Heart right ventricle (tissue), 16 donors: Measurements from ENCODE around the gene TGFBRAP1. TPM values are rescaled to one million over a fixed set of nuclear protein-coding genes. Genes with fewer than 3 reads are reported as not detected.

Experiments
- ATAC-seq, 8 donors: fragments of 200-7000 bp; cut with Tn5 transposase; one replicate each; pipeline ENCODE4 v1.9.1; 2020; ENCODE audit warnings: mild to moderate bottlenecking in 8 of 8, moderate library complexity in 8 of 8, moderate number of reproducible peaks in 1 of 8
- DNase-seq, 2 donors: peaks; one replicate each; pipeline ENCODE4 v3.0.0-alpha.2; 2020
- H3K27ac ChIP-seq, 10 donors: fragments of 200-600 bp; sonication (generic) in 2 of 10; one replicate each; pipeline versions ENCODE4 v1.5.0 to v1.8.0; 2020 to 2022; ENCODE audit warnings: mild to moderate bottlenecking in 3 of 10
- H3K27me3 ChIP-seq, 7 donors: fragments of 200-600 bp; one replicate each; pipeline ENCODE4 v1.8.0; 2021 to 2022; ENCODE audit warnings: mild to moderate bottlenecking in 2 of 7
- H3K36me3 ChIP-seq, 9 donors: fragments of 200-600 bp; sonication (generic) in 1 of 9; one replicate each; pipeline versions ENCODE4 v1.5.0 to v1.8.0; 2020 to 2022; ENCODE audit warnings: mild to moderate bottlenecking in 2 of 9
- H3K4me1 ChIP-seq, 9 donors: fragments of 200-600 bp; sonication (generic) in 1 of 9; one replicate each; pipeline versions ENCODE4 v1.5.0 to v1.8.0; 2020 to 2022; ENCODE audit warnings: mild to moderate bottlenecking in 4 of 9
- H3K4me3 ChIP-seq, 10 donors: fragments of 200-600 bp; sonication (generic) in 2 of 10; one replicate each; pipeline versions ENCODE4 v1.5.0 to v1.8.0; 2020 to 2022; ENCODE audit warnings: mild to moderate bottlenecking in 7 of 10, moderate library complexity in 2 of 10
- H3K9me3 ChIP-seq, 11 donors: fragments of 200-600 bp in 10 of 11; sonication (generic) in 2 of 11; one replicate each; pipeline versions ENCODE4 v1.5.0 to v1.8.0; 2013 to 2022; ENCODE audit warnings: mild to moderate bottlenecking in 2 of 11, control low read depth in 1 of 11, moderate library complexity in 1 of 11
- WGBS, 2 donors: extraction: QIAGEN DNeasy Blood & Tissue Kit; methylation state at CpG; one replicate each; pipeline ENCODE4 v1.1.7; 2013; ENCODE audit warnings: inconsistent platforms in 1 of 2; 5-methylcytosine and 5-hydroxymethylcytosine counted together
- intact Hi-C, 10 donors: fragments of 100-400 bp; cut with DNase I; formaldehyde crosslinking; loops; one replicate each; pipeline versions ENCODE4 v1.11.1 to v1.14.2; 2022
- polyA plus RNA-seq, 2 donors: library from polyadenylated mRNA; stranded (reverse); fragments of 200-250 nt; gene quantifications; one replicate each; pipeline ENCODE4 v1.2.3, GENCODE V29; 2013
- total RNA-seq, 10 donors: library from RNA; stranded (reverse); fragmentation: NEBNext Ultra II Directional in 3 of 10; extraction: Animal tissue kit (Norgen Biotek cat#: 25700) in 3 of 10; gene quantifications; one replicate each; pipeline versions ENCODE4 v1.2.1 to v1.2.4, GENCODE V29; 2021 to 2023
- TF ChIP-seq, protein P1 (sequence below), 9 donors: fragments of 200-600 bp; sonication (generic) in 2 of 9; IDR thresholded peaks; one replicate each; pipeline versions ENCODE4 v1.5.0 to v1.8.0; 2021 to 2022; ENCODE audit warnings: antibody characterized with exemption in 9 of 9, mild to moderate bottlenecking in 5 of 9, moderate library complexity in 1 of 9
- donor health status: Arrhythmogenic right ventricular cardiomyopathy.
- donor health status: ischemic (EF 13 %, LVEDD 7.1; RV severe dilation, severe dysfunction).
- donor health status: healthy with polysubstance abuse.
- donor health status: DM: no; HTN: yes; CAD: no.
- donor health status: DM: no; HTN: no; CAD: no.
- donor health status: ischemic (EF 25% LVEDD 6.9; RV normal size, moderate dysfunction).
- donor health status: ischemic (EF 25% LVEDD 5.7; RV mildly dilated, moderate dysfunction).
- donor health status: healthy.
- donor health status: DM: yes; HTN: yes; CAD: no.
- donor health status: Ischemic cardiomyopathy.
- donor health status: ischemic (EF 35%, LVEDD 5.7; RV mildly dilated, moderate dysfunction).
- donor health status: nonischemic (EF 11% LVEDD 7.7; RV severe dilation, severe dysfunction).
- donor health status: DM: yes; HTN: yes; CAD: no.
- donor health status: PGD.
- donor health status: ischemic (EF 29% LVEDD 5.4; RV normal size, mild dysfunction).
- donor health status: nonischemic (EF 23%, LVEDD 6.1; RV moderate dilation, normal function).

The TGFBRAP1 gene
- total and polyA plus RNA-seq, 12 donors: 2.1 to 12.7 (median 10.4) TPM

DNA sequence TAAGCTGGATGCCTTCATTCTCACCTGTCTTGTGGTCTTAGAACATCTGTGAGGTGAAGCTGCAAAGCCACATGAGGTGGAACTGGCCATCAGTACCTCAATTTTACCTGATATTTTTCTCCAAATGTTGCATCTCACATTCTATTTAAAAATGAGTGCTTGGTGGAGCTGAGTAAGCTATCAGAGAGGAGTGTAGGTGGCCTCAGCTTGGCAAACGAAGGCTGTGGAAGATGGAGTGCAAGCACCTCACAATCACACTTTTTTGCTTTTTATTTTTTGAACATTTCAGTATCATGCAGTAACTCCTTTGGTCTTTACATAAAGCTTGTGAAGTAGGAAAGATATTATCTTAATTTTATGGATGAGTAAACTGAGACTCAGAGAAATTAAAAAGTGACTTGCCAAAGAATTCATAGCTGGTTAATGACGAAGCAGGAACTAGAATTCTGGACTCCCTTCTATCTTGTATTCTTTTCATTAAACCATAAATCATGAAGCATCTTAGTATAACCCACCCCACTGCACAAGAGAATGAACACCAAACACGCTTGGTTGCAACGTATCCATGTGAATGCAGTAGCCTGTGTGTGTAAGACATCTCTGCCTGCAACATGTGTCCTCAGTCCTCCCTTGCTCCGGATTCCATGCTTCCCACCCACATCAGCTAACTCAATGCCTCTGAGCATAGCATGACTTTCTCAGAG is 35.1 kb upstream of the TGFBRAP1 start:
- intact Hi-C loops: loop anchor here in 2 of 10 donors (5.0 kb wide), 1 partner anchor 158 kb away; no protein-coding TSS in a partner anchor
- WGBS, 2 donors: 64 to 78% methylated on average over 5 of the region's 5 CpGs
- Histone ChIP-seq H3K4me1 (peaks cover 0 to 72% (median 12%) of the 10 kb centered on the region in 9 donors), H3K4me3 (no peak overlapping the region), H3K9me3 (no peaks in the 10 kb centered on the region), H3K36me3 (peaks cover 0 to 100% (median 62%) of the 10 kb centered on the region in 9 donors), H3K27me3 (no peaks in the 10 kb centered on the region), H3K27ac (peak overlapping the region in 6 of 10 donors; percentile 15 to 41 (median 35))
- TF ChIP-seq, protein P1, sequence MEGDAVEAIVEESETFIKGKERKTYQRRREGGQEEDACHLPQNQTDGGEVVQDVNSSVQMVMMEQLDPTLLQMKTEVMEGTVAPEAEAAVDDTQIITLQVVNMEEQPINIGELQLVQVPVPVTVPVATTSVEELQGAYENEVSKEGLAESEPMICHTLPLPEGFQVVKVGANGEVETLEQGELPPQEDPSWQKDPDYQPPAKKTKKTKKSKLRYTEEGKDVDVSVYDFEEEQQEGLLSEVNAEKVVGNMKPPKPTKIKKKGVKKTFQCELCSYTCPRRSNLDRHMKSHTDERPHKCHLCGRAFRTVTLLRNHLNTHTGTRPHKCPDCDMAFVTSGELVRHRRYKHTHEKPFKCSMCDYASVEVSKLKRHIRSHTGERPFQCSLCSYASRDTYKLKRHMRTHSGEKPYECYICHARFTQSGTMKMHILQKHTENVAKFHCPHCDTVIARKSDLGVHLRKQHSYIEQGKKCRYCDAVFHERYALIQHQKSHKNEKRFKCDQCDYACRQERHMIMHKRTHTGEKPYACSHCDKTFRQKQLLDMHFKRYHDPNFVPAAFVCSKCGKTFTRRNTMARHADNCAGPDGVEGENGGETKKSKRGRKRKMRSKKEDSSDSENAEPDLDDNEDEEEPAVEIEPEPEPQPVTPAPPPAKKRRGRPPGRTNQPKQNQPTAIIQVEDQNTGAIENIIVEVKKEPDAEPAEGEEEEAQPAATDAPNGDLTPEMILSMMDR (IDR thresholded peaks at IDR 0.05): no peak
- no peak for ATAC-seq
- DNase-seq: no peak

DNA sequence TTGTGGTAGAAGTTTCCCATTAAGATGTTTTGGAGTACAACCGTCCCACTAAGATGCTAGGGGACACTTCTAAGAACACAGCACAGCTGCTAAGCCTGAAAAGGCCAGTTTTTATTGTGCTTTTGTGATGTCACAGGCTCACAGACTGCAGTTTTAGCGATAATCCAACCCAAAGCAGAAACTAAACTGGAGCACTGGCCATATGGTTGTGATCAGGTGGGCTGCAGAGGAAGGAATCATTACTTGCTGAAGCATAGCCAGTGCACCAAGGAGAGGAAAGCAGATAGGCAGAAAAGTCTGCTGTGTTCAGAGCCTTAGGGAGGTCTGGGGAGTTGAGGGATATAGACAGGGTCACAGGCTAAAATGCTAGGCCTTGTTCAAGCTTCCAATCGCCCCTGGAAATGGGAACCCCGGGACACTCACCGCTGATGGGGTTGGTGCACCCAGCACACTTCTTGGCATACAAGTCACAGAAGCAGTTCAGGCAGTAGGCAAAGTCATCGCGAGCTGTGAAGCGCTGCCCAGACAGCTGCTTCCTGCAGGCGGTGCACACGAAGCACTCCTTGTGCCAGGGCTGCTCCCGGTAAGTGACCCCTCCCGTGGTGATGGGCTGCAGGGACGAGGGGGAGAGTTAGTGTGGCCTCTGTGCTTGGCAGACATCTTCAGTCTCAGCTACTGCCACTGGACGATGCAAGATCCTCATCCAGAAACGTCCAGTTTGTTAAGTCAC is 33.5 kb upstream of the TGFBRAP1 start:
- TF ChIP-seq, protein P1 (IDR thresholded peaks at IDR 0.05): no peak
- ATAC-seq (peak in 4 of 8 donors; percentile 1 to 18 (median 6)), DNase-seq (no peak)
- H3K27ac ChIP-seq: peak overlapping the region in 7 of 10 donors; percentile 7 to 51 (median 27)
- no peak overlapping the region for H3K4me3 ChIP-seq
- intact Hi-C loops: no loop called here
- H3K4me1 ChIP-seq: peaks cover 0 to 57% (median 6%) of the 10 kb centered on the region in 9 donors
- 52 to 61% methylated on average over 15 of the region's 15 CpGs for WGBS, 2 donors
- H3K36me3 ChIP-seq: peaks cover 0 to 100% (median 66%) of the 10 kb centered on the region in 9 donors
- H3K27me3 ChIP-seq: no peaks in the 10 kb centered on the region
- H3K9me3 ChIP-seq: peaks cover 0 to 2% (median 0%) of the 10 kb centered on the region in 11 donors

GRCh38 chr2:105361102-105361889 is 31.8 kb upstream of the TGFBRAP1 start:
- DNase-seq (no peak), ATAC-seq (no peak)
- Histone ChIP-seq H3K36me3 (peaks cover 0 to 100% (median 62%) of the 10 kb centered on the region in 9 donors), H3K27ac (peak overlapping the region in 5 of 10 donors; percentile 3 to 35 (median 17)), H3K9me3 (peaks cover 0 to 20% (median 8%) of the 10 kb centered on the region in 11 donors), H3K27me3 (no peaks in the 10 kb centered on the region), H3K4me1 (peaks cover 0 to 45% (median 6%) of the 10 kb centered on the region in 9 donors), H3K4me3 (no peak overlapping the region)
- intact Hi-C loops: no loop called here
- TF ChIP-seq, protein P1 (IDR thresholded peaks at IDR 0.05): no peak
- 48 to 51% methylated on average over 11 of the region's 11 CpGs for WGBS, 2 donors

DNA sequence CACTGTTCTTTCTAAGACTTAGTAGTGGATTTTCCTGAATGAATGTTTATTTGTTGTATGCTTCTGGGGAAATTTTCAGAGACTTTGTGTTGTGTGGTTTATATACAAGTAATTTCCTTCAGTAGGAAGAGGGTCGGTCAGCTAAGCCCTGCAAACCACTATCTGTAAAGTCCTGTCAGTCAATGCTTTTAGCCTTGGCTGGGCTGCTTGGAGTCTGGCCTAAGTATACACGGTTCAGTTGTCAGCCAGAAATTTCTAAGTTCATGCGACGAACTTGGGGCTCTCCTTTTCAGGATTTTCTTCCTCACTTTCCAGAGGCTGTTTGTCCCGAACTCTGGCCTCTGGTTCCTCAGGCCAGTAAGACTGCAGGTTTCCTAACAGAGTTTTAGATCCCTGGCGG is 29.1 kb upstream of the TGFBRAP1 start:
- intact Hi-C loops: no loop called here
- ATAC-seq (peak in 4 of 8 donors; percentile 10 to 29 (median 19)), DNase-seq (no peak)
- 52 to 59% methylated on average over 6 of the region's 6 CpGs for WGBS, 2 donors
- Histone ChIP-seq H3K27ac (peak overlapping the region in 5 of 10 donors; percentile 2 to 55 (median 7)), H3K27me3 (no peaks in the 10 kb centered on the region), H3K4me1 (peaks cover 0 to 19% (median 3%) of the 10 kb centered on the region in 9 donors), H3K4me3 (no peak overlapping the region), H3K9me3 (peaks cover 0 to 25% (median 9%) of the 10 kb centered on the region in 11 donors), H3K36me3 (peaks cover 0 to 96% (median 45%) of the 10 kb centered on the region in 9 donors)
- TF ChIP-seq, protein P1 (IDR thresholded peaks at IDR 0.05): no peak
